ENCODE data around the gene DACH1.

DNA sequence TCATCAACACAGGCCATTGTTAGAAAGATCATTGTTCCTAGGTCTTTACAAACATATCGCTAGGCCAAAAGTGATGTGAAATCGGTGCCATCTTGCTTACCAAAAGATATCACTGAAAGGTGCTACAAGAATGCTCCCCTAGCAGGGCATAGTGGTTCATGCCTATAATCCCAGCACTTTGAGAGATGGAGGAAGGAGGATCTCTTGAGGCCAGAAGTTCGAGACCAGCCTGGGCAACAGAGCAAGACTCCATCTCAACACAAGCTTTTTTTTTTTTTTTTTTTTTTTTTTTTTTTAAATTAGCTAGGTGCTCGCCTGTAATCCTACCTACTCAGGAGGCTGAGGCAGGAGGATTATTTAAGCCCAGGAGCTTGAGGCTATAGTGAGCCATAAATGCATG is 92.1 kb downstream of the DACH1 start:
- TF ChIP-seq CTCF (conservative IDR thresholded peaks at IDR 0.05) (no peak), ZFX (IDR thresholded peaks at IDR 0.05) (no peak)
